OCI-LY1 (cell line): Measurements from ENCODE around the gene PARN.

Experiments used
- EZH2 ChIP-seq: fragments of 200-600 bp; sonication (generic), shearing (Covaris generic); IDR thresholded peaks from 2 replicates; pipeline ENCODE4 v1.8.0; 2017; ENCODE audit warnings: borderline replicate concordance, mixed run types, mild to moderate bottlenecking, antibody characterized with exemption, low read length, moderate library complexity, mixed read lengths
- TF ChIP-seq, protein P1 (sequence below): fragments of 200-600 bp; sonication (generic), shearing (Covaris generic); IDR thresholded peaks from 2 replicates; pipeline ENCODE4 v1.5.1; 2017; ENCODE audit warnings: mild to moderate bottlenecking, antibody characterized with exemption, low read length, moderate library complexity, mixed read lengths

DNA sequence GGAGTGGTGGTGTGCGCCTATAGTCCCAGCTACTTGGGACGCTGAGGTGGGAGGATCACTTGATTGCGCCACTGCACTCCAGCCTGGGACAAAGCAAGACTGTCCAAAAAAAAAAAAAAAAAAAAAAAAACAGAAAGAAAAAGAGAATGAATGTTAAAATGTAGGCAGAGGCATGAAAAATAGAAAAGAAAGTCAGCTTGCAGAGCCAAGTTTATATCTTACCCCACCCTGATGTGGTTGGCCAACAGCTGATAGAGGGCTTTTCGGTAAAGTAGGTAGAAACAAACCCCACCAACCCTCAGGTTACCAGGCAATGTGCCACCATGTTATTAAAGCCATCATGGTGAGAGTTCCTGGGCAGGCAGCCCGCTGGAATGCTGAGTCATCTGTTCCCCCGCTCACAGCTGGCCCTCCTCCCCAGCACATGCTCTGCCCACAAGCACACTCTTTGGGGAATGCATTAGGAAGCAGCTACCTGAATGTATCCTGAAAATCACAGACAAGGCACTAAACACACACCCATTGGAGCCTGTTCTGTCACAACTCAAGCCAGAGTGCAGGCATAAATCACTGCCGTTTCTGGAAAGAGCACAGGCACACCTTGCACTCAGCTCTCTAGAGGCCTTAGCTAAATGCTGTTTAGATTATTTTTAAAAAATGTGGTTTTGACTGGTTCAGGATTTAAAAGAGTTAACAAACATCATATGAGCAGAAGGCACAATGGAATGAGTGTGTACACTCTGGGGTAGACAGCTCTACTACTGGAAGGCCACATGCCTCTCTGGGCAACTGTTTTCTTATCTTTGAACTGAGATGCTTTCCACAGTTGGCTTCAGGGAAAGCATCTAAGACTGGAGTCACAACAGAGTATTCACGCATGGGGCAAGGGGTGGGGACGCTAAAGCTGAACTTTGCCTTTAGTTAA, 128.5 kb downstream of the PARN start:
- TF ChIP-seq, protein P1, sequence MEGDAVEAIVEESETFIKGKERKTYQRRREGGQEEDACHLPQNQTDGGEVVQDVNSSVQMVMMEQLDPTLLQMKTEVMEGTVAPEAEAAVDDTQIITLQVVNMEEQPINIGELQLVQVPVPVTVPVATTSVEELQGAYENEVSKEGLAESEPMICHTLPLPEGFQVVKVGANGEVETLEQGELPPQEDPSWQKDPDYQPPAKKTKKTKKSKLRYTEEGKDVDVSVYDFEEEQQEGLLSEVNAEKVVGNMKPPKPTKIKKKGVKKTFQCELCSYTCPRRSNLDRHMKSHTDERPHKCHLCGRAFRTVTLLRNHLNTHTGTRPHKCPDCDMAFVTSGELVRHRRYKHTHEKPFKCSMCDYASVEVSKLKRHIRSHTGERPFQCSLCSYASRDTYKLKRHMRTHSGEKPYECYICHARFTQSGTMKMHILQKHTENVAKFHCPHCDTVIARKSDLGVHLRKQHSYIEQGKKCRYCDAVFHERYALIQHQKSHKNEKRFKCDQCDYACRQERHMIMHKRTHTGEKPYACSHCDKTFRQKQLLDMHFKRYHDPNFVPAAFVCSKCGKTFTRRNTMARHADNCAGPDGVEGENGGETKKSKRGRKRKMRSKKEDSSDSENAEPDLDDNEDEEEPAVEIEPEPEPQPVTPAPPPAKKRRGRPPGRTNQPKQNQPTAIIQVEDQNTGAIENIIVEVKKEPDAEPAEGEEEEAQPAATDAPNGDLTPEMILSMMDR, result no peak
- no peak for TF ChIP-seq EZH2
